Vein endothelial cell (primary cell): ENCODE data around the gene CARD14. TPM values are rescaled to one million over a fixed set of nuclear protein-coding genes. Genes with fewer than 3 reads are reported as not detected.

Experiments
- small RNA-seq: library from RNA; depleted of rRNA; stranded (forward); fragments of <200 nt; gene quantifications from one replicate; pipeline ENCODE3, GENCODE V24; 2012
- total RNA-seq: library from RNA; depleted of rRNA; stranded (reverse); fragments of >200 nt; gene quantifications from 2 replicates; pipeline ENCODE4 v1.2.3, GENCODE V29; 2012

CARD14 gene
- total RNA-seq, result 0.10 TPM in 1 of 2 replicates, not detected in the other

GRCh38 chr17:80169784-80170500, at the start of gene CARD14:
Gene CARD14, plus strand, starts transcription at chr17:80170030. Its CDS starts 11,409 bp downstream, at chr17:80181439.

GRCh38 chr17:80147035-80147822, 22.6 kb upstream of the CARD14 start, which contains the start of gene EIF4A3:
Gene EIF4A3, minus strand, starts transcription at chr17:80147128. Its CDS starts 167 bp downstream, at chr17:80146961.

GRCh38 chr17:80220054-80220735, 50.4 kb downstream of the CARD14 start, which contains the start of the genes SGSH and SLC26A11:
Gene SGSH, minus strand, starts transcription at chr17:80220333. Its CDS starts 20 bp downstream, at chr17:80220313.
Gene SLC26A11, plus strand, starts transcription at chr17:80220427. Its CDS starts 1,134 bp downstream, at chr17:80221561.

Small RNAs within 50 kb of the gene (small RNA-seq; reads per million reads assigned to genes)
- gene AC087741.2, result not detected

Other genes with a start within 250 kb of the CARD14 start
- 44.3 and 67.3 TPM in 2 replicates for gene TBC1D16, start 134.2 kb upstream of the CARD14 start, total RNA-seq
- gene CCDC40, start 133.4 kb upstream of the CARD14 start, total RNA-seq, result 1.6 and 2.9 TPM in 2 replicates
- gene GAA, start 68.4 kb upstream of the CARD14 start, total RNA-seq, result 40.4 and 49.3 TPM in 2 replicates
- 71.9 and 81.8 TPM in 2 replicates for gene EIF4A3, start 22.9 kb upstream of the CARD14 start, total RNA-seq
- 25.0 and 33.0 TPM in 2 replicates for gene SGSH, start 50.3 kb downstream of the CARD14 start, total RNA-seq
- gene SLC26A11, start 50.4 kb downstream of the CARD14 start, total RNA-seq, result 14.5 and 18.9 TPM in 2 replicates
- gene RNF213, start 90.8 kb downstream of the CARD14 start, total RNA-seq, result 96.9 and 106 TPM in 2 replicates
- gene ENDOV, start 245.1 kb downstream of the CARD14 start, total RNA-seq, result 20.6 and 21.6 TPM in 2 replicates